Measurements from ENCODE around the gene MAD1L1.

Gene MAD1L1

GRCh38 chr7:1809601-1810258 lies 423.0 kb downstream of the MAD1L1 start:
- Histone ChIP-seq H3K36me3 (ENCODE audit: control insufficient read depth in 2 of 2, insufficient read depth in 2 of 2, low read length in 2 of 2) (no peaks in the 10 kb centered on the region), H3K27me3 (ENCODE audit: control insufficient read depth in 2 of 2, insufficient read depth in 2 of 2, low read length in 2 of 2) (no peaks in the 10 kb centered on the region), H3K9ac (ENCODE audit: low read depth in 1 of 2, low read length in 2 of 2) (no peak overlapping the region), H3K27ac (ENCODE audit: low read depth in 2 of 2, low read length in 2 of 2) (no peak overlapping the region), H3K9me3 (ENCODE audit: control insufficient read depth in 2 of 2, low read length in 2 of 2) (no peaks in the 10 kb centered on the region), H3K4me3 (ENCODE audit: low read length in 2 of 2) (no peak overlapping the region), H3K4me1 (ENCODE audit: control insufficient read depth in 2 of 2, insufficient read depth in 2 of 2, low read length in 2 of 2) (no peaks in the 10 kb centered on the region)

- Histone ChIP-seq H3K9ac (ENCODE audit: low read depth in 1 of 2, low read length in 2 of 2) (no peak overlapping the region), H3K4me1 (ENCODE audit: control insufficient read depth in 2 of 2, insufficient read depth in 2 of 2, low read length in 2 of 2) (no peaks in the 10 kb centered on the region), H3K36me3 (ENCODE audit: control insufficient read depth in 2 of 2, insufficient read depth in 2 of 2, low read length in 2 of 2) (no peaks in the 10 kb centered on the region), H3K27me3 (ENCODE audit: control insufficient read depth in 2 of 2, insufficient read depth in 2 of 2, low read length in 2 of 2) (no peaks in the 10 kb centered on the region), H3K9me3 (ENCODE audit: control insufficient read depth in 2 of 2, low read length in 2 of 2) (no peaks in the 10 kb centered on the region), H3K27ac (ENCODE audit: low read depth in 2 of 2, low read length in 2 of 2) (no peak overlapping the region), H3K4me3 (ENCODE audit: low read length in 2 of 2) (no peak overlapping the region)
These were observed 423.7 kb downstream of the MAD1L1 start for GRCh38 chr7:1809070-1809469.

- Histone ChIP-seq H3K36me3 (ENCODE audit: control insufficient read depth in 2 of 2, insufficient read depth in 2 of 2, low read length in 2 of 2) (no peaks in the 10 kb centered on the region), H3K27me3 (ENCODE audit: control insufficient read depth in 2 of 2, insufficient read depth in 2 of 2, low read length in 2 of 2) (no peaks in the 10 kb centered on the region), H3K4me1 (ENCODE audit: control insufficient read depth in 2 of 2, insufficient read depth in 2 of 2, low read length in 2 of 2) (no peaks in the 10 kb centered on the region), H3K27ac (ENCODE audit: low read depth in 2 of 2, low read length in 2 of 2) (no peak overlapping the region), H3K9ac (ENCODE audit: low read depth in 1 of 2, low read length in 2 of 2) (no peak overlapping the region), H3K4me3 (ENCODE audit: low read length in 2 of 2) (no peak overlapping the region), H3K9me3 (ENCODE audit: control insufficient read depth in 2 of 2, low read length in 2 of 2) (no peaks in the 10 kb centered on the region)
These were observed 424.7 kb downstream of the MAD1L1 start for GRCh38 chr7:1807821-1808600.

GRCh38 chr7:1806354-1806753 lies 426.4 kb downstream of the MAD1L1 start:
- no peak overlapping the region for H3K4me3 ChIP-seq (ENCODE audit: low read length in 2 of 2)
- no peaks in the 10 kb centered on the region for H3K9me3 ChIP-seq (ENCODE audit: control insufficient read depth in 2 of 2, low read length in 2 of 2)
- no peak overlapping the region for H3K27ac ChIP-seq (ENCODE audit: low read depth in 2 of 2, low read length in 2 of 2)
- no peaks in the 10 kb centered on the region for H3K27me3 ChIP-seq (ENCODE audit: control insufficient read depth in 2 of 2, insufficient read depth in 2 of 2, low read length in 2 of 2)
- H3K4me1 ChIP-seq (ENCODE audit: control insufficient read depth in 2 of 2, insufficient read depth in 2 of 2, low read length in 2 of 2), result no peaks in the 10 kb centered on the region
- no peaks in the 10 kb centered on the region for H3K36me3 ChIP-seq (ENCODE audit: control insufficient read depth in 2 of 2, insufficient read depth in 2 of 2, low read length in 2 of 2)
- no peak overlapping the region for H3K9ac ChIP-seq (ENCODE audit: low read depth in 1 of 2, low read length in 2 of 2)

- no peaks in the 10 kb centered on the region for H3K4me1 ChIP-seq (ENCODE audit: control insufficient read depth in 2 of 2, insufficient read depth in 2 of 2, low read length in 2 of 2)
- no peaks in the 10 kb centered on the region for H3K27me3 ChIP-seq (ENCODE audit: control insufficient read depth in 2 of 2, insufficient read depth in 2 of 2, low read length in 2 of 2)
- no peak overlapping the region for H3K27ac ChIP-seq (ENCODE audit: low read depth in 2 of 2, low read length in 2 of 2)
- no peaks in the 10 kb centered on the region for H3K9me3 ChIP-seq (ENCODE audit: control insufficient read depth in 2 of 2, low read length in 2 of 2)
- H3K36me3 ChIP-seq (ENCODE audit: control insufficient read depth in 2 of 2, insufficient read depth in 2 of 2, low read length in 2 of 2), result no peaks in the 10 kb centered on the region
- no peak overlapping the region for H3K4me3 ChIP-seq (ENCODE audit: low read length in 2 of 2)
- no peak overlapping the region for H3K9ac ChIP-seq (ENCODE audit: low read depth in 1 of 2, low read length in 2 of 2)
These were observed 428.4 kb downstream of the MAD1L1 start for GRCh38 chr7:1804310-1804709.

- Histone ChIP-seq H3K27me3 (ENCODE audit: control insufficient read depth in 2 of 2, insufficient read depth in 2 of 2, low read length in 2 of 2) (no peaks in the 10 kb centered on the region), H3K9me3 (ENCODE audit: control insufficient read depth in 2 of 2, low read length in 2 of 2) (no peaks in the 10 kb centered on the region), H3K36me3 (ENCODE audit: control insufficient read depth in 2 of 2, insufficient read depth in 2 of 2, low read length in 2 of 2) (no peaks in the 10 kb centered on the region), H3K4me1 (ENCODE audit: control insufficient read depth in 2 of 2, insufficient read depth in 2 of 2, low read length in 2 of 2) (no peaks in the 10 kb centered on the region), H3K27ac (ENCODE audit: low read depth in 2 of 2, low read length in 2 of 2) (no peak overlapping the region), H3K9ac (ENCODE audit: low read depth in 1 of 2, low read length in 2 of 2) (no peak overlapping the region), H3K4me3 (ENCODE audit: low read length in 2 of 2) (no peak overlapping the region)
These were observed 429.8 kb downstream of the MAD1L1 start for GRCh38 chr7:1802899-1803298.

- Histone ChIP-seq H3K4me3 (ENCODE audit: low read length in 2 of 2) (no peak overlapping the region), H3K9ac (ENCODE audit: low read depth in 1 of 2, low read length in 2 of 2) (no peak overlapping the region), H3K36me3 (ENCODE audit: control insufficient read depth in 2 of 2, insufficient read depth in 2 of 2, low read length in 2 of 2) (no peaks in the 10 kb centered on the region), H3K9me3 (ENCODE audit: control insufficient read depth in 2 of 2, low read length in 2 of 2) (no peaks in the 10 kb centered on the region), H3K27me3 (ENCODE audit: control insufficient read depth in 2 of 2, insufficient read depth in 2 of 2, low read length in 2 of 2) (no peaks in the 10 kb centered on the region), H3K4me1 (ENCODE audit: control insufficient read depth in 2 of 2, insufficient read depth in 2 of 2, low read length in 2 of 2) (no peaks in the 10 kb centered on the region), H3K27ac (ENCODE audit: low read depth in 2 of 2, low read length in 2 of 2) (no peak overlapping the region)
These were observed 431.8 kb downstream of the MAD1L1 start for GRCh38 chr7:1800902-1801301.

- H3K27me3 ChIP-seq (ENCODE audit: control insufficient read depth in 2 of 2, insufficient read depth in 2 of 2, low read length in 2 of 2), result no peaks in the 10 kb centered on the region
These were observed 434.6 kb downstream of the MAD1L1 start for GRCh38 chr7:1798191-1798590.

GRCh38 chr7:1794888-1795542 lies 437.7 kb downstream of the MAD1L1 start:
- H3K9ac ChIP-seq (ENCODE audit: low read depth in 1 of 2, low read length in 2 of 2), result no peak overlapping the region
- no peak overlapping the region for H3K4me3 ChIP-seq (ENCODE audit: low read length in 2 of 2)
- H3K36me3 ChIP-seq (ENCODE audit: control insufficient read depth in 2 of 2, insufficient read depth in 2 of 2, low read length in 2 of 2), result no peaks in the 10 kb centered on the region
- no peaks in the 10 kb centered on the region for H3K4me1 ChIP-seq (ENCODE audit: control insufficient read depth in 2 of 2, insufficient read depth in 2 of 2, low read length in 2 of 2)
- H3K27me3 ChIP-seq (ENCODE audit: control insufficient read depth in 2 of 2, insufficient read depth in 2 of 2, low read length in 2 of 2), result no peaks in the 10 kb centered on the region
- H3K27ac ChIP-seq (ENCODE audit: low read depth in 2 of 2, low read length in 2 of 2), result no peak overlapping the region
- H3K9me3 ChIP-seq (ENCODE audit: control insufficient read depth in 2 of 2, low read length in 2 of 2), result peaks cover 0 to 11% of the 10 kb centered on the region in 2 donors

More at GRCh38 chr7:1798191-1798590, 434.6 kb downstream of the MAD1L1 start:
- no peak overlapping the region for H3K27ac ChIP-seq (ENCODE audit: low read depth in 2 of 2, low read length in 2 of 2)
- H3K4me3 ChIP-seq (ENCODE audit: low read length in 2 of 2), result no peak overlapping the region
- no peaks in the 10 kb centered on the region for H3K4me1 ChIP-seq (ENCODE audit: control insufficient read depth in 2 of 2, insufficient read depth in 2 of 2, low read length in 2 of 2)
- peaks cover 0 to 11% of the 10 kb centered on the region in 2 donors for H3K9me3 ChIP-seq (ENCODE audit: control insufficient read depth in 2 of 2, low read length in 2 of 2)
- H3K9ac ChIP-seq (ENCODE audit: low read depth in 1 of 2, low read length in 2 of 2), result no peak overlapping the region
- no peaks in the 10 kb centered on the region for H3K36me3 ChIP-seq (ENCODE audit: control insufficient read depth in 2 of 2, insufficient read depth in 2 of 2, low read length in 2 of 2)

- H3K4me3 ChIP-seq (ENCODE audit: low read length in 2 of 2), result no peak overlapping the region
- H3K27ac ChIP-seq (ENCODE audit: low read depth in 2 of 2, low read length in 2 of 2), result no peak overlapping the region
- no peak overlapping the region for H3K9ac ChIP-seq (ENCODE audit: low read depth in 1 of 2, low read length in 2 of 2)
- H3K4me1 ChIP-seq (ENCODE audit: control insufficient read depth in 2 of 2, insufficient read depth in 2 of 2, low read length in 2 of 2), result no peaks in the 10 kb centered on the region
- peaks cover 0 to 3% of the 10 kb centered on the region in 2 donors for H3K9me3 ChIP-seq (ENCODE audit: control insufficient read depth in 2 of 2, low read length in 2 of 2)
- H3K36me3 ChIP-seq (ENCODE audit: control insufficient read depth in 2 of 2, insufficient read depth in 2 of 2, low read length in 2 of 2), result no peaks in the 10 kb centered on the region
- no peaks in the 10 kb centered on the region for H3K27me3 ChIP-seq (ENCODE audit: control insufficient read depth in 2 of 2, insufficient read depth in 2 of 2, low read length in 2 of 2)
These were observed 445.0 kb downstream of the MAD1L1 start for GRCh38 chr7:1787681-1788235.

Measured in mucosa of rectum (tissue), 2 donors.